Non-pigmented ciliary epithelial cell (primary cell): ENCODE results near the gene VAT1.

Source experiments
- DNase-seq: peaks from one replicate; pipeline ENCODE4 v3.0.0-alpha.2; 2010; ENCODE audit warnings: low read depth

VAT1 gene

GRCh38 chr17:43027091-43028032, 5.2 kb upstream of the VAT1 start:
- no peak for DNase-seq

- no peak for DNase-seq
Observed at GRCh38 chr17:43026595-43026994, 4.4 kb upstream of the VAT1 start.

DNA sequence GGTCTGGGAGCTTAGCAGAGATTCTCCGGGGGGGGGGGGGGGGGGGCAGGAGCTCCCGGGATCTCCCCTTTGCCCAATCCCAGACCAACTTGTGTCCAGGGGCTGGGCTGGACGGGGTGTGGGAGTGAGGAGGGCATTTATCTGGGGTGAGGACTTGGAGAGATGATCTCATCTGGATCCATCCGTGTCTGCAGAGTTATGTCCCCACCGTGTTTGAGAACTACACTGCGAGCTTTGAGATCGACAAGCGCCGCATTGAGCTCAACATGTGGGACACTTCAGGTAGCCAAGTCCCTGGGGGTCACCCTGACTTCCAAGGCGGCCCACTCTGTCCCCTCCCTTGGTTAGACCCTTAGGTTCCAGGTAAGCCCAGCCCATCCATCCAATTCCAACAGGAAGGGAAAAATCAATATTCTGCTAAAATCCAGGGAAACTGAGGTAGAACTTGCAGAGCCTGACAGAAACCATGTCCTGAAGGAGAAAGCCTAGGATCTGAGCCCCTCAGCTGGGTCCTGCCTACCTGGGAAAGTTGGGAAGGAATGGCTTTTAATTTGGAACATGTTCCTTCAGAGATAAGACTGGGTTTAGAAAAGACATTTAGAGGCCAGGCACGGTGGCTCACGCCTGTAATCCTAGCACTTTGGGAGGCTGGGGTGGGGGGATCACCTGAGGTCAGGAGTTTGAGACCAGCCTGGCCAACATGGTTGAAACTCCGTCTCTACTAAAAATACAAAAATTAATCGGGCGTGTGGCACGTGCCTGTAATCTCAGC, 3.8 kb upstream of the VAT1 start:
- no peak for DNase-seq

- no peak for DNase-seq
Observed at GRCh38 chr17:43025290-43025657, 3.1 kb upstream of the VAT1 start.

- DNase-seq = peak; percentile 88
Observed at GRCh38 chr17:43024407-43025289, 2.5 kb upstream of the VAT1 start, which contains the start of gene RND2. Gene RND2, plus strand, starts transcription at chr17:43025231. Its CDS starts 117 bp downstream, at chr17:43025348.

DNA sequence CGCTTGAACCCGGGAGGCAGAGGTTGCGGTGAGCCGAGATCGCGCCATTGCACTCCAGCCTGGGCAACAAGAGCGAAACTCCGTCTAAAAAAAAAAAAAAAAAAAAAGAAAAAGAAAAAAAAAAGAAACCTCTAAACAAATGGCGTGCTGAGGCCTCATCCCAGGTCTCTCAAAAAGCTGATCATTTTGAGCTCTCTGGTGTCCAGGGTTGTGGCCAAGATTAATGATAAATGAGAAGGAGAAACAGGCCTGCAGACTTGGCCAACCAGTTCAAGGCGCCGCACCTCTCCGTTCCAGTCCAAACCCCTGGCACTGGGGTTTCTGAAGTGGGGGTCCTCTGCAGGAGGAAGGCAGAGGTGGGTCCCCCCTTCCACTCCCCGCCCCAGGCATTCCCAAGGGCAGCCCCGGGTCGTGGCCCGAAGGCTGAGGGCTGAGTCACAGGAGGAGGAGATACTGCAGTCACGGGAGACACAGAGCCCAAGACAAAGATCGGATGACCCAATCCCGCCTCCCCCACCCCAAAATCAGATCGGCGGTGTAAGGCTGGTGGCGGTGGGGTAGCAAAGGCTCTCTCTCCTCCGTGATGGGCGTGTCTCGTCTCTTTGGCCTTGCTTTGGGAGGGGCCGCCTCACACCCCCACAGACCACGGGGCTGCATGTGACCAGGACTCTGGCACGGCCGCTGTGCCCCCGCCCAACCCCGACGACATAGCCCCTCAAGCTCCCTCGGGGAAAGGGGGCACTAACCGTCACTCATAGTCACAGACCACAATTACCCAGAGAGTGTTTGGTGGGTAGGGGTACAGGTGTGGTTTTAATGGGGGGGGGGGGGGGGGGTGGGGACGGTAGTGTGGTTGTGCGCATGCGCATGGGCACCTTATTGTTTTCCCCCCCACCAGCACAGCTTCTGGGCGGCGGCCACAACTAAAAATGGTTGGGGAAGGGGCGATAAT, 1.1 kb downstream of the VAT1 start:
- DNase-seq = no peak

DNA sequence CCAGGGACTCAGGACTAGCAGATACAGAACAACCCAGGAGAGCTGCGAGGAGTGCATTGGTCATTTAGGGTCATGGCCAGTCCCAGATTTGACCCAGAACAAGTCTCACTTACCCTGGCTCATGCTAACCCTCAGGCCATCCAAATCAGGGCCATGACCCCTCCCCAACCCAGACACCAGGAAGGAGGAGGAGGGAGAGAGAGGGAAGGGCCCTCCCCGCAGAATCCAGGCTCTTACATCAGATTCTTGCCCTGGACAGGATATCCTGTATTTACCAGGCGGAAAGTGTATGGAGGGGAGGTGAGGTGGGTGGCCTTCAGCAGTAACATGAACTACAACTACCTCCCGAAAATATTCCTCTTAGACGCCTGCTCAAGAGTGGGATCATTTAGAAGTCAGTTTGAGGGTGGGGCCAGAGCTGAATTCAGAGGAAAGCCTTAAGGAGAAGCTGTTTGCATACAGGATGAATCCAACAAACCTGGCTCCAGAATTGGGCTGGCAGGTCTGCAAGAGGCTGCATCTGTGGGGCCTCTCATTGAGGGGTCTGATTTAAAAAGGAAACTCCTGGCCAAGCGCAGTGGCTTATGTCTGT, 2.1 kb downstream of the VAT1 start:
- DNase-seq = no peak

DNA sequence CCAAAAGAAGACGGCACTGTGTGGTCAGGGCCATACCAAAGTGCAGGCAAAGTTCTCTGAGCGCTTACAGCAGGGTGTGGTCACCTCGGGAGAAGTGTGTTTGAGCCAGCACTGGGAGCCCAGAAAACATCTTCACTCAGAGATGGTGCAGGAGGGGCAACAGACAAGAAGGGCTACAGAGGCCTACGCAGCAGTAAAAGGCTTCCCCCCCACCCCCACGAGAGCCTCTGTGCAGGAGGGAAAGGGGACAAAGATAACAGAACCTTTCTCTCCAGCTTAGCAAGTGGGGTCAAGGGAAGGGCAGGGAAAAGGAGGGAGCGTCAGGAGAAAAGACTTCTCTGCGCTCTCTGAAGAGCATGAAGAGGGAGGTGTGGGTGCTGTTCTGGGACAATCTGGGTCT, 2.8 kb downstream of the VAT1 start:
- DNase-seq = no peak

DNA sequence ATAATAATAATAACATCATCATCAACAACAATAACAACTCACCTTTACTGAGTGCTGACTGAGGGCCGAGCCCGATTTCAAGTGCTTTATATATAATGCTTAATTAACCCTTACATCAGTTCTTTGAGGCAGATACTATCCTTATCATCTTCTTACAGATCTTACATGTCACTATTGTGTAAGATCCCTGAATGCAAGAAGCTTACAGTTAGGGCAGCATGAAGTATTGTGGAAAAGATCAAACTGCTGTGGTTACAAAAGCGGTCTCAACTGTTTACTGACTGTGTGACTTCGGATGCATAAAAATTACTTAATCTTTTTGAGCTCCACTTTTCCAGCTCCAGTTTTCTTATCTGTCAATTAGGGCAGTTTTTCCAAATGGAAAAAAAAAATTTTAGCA, 3.3 kb downstream of the VAT1 start:
- no peak for DNase-seq

- DNase-seq = no peak
Observed at GRCh38 chr17:43018008-43018853, 4.0 kb downstream of the VAT1 start.

DNA sequence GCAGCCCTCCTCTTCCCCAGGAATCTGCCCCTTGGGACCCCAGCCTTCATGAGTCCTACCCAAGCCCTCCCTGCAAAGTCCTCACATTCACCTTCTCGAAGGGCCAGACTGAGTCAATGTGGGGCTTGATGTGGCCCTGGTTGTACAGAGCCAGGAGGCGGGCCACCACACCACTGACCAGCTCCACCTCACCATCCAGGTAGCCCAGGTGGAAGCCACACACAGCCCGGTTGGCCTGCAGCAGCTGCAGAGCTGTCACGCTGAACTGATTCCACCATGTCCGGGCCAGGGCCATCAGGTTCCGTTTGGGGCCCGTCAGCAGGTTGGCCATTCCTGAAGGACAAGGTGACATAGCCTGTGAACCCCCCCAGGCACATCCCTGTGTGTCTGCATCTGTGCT, 6.0 kb downstream of the VAT1 start:
- DNase-seq = no peak

DNA sequence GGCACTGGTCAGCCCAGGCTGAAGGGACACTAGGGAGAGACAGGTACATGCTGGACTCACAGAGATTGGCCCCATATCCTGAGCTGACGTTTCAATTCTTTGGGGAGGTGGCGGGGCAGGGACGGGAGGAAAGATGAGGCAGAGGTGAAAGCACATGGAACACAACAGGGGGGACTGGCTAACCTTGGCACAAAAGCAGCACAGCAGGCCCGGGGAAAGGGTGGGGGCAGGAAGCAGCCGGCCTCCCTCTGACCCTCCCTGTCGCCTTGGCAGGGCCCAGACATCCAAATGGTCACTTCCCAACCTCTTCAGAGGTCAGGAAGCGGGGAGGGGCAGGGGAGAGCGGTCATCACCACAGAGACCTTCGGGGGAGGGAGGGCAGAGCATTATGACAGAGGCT, 6.6 kb downstream of the VAT1 start:
- DNase-seq = no peak

GRCh38 chr17:43014649-43015542, 7.3 kb downstream of the VAT1 start:
- DNase-seq = no peak

DNA sequence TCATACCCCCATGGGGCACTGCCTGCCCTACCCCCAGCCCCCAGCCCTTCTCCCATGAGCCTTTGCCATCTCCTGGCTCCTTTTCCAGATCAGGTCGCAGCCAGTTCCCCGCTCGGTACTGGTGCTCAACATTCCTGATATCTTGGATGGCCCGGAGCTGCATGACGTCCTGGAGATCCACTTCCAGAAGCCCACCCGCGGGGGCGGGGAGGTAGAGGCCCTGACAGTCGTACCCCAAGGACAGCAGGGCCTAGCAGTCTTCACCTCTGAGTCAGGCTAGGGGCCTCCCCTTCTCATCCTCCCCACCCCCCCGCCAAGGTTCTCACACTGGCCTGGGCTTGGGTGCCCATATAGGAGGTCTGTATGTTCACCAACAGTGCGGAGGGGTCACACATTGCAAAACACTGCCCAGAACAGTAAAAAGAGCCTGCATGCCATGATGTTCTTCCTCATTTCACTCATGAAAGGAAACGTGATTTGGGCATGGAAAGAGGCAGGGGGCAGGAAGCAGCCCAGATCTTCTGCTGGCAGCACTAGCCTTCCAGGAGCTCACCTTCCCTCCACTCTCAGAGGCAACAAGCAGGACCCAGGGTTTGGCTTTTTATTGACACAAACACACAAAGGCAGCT, 8.1 kb downstream of the VAT1 start:
- DNase-seq = no peak

DNA sequence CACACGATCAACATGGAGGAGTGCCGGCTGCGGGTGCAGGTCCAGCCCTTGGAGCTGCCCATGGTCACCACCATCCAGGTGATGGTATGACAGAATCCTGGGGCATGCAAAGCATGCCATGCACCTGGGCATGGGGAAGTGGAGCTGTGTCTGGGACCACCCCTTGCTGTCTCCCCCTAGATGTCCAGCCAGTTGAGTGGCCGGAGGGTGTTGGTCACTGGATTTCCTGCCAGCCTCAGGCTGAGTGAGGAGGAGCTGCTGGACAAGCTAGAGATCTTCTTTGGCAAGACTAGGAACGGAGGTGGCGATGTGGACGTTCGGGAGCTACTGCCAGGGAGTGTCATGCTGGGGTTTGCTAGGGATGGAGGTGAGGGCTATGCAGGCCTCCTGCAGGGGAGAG, 8.9 kb downstream of the VAT1 start:
- no peak for DNase-seq

- no peak for DNase-seq
Observed at GRCh38 chr17:43011728-43012472, 10.3 kb downstream of the VAT1 start.

DNA sequence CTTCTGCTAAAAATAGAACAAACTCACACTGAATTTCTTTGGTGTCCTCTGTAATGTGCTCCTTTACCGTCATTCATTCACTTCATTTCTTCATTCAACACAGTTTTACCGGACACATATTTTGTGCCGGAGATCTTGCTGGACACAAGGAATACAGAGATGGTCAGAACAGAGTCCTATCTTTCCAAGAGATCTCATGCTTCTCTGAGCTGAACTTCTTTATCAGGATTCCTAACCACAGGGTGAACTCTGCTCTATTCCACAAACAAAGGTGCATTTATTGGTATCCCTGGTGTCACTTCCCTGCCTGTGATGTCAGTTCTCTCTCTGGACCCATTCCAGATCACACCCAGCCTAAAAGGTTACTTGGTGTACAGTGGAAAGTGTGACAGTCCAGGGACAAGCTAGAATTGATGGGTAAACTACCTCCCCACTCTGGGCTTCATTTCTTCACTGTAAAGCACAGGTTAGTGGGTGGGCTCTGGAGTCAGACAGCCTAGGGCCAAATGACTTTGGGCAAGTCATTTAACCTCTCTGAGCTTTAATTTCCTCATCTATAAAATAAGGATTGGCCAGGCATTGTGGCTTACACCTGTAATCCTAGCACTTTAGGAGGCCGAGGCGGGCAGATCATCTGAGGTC, 11.4 kb downstream of the VAT1 start:
- no peak for DNase-seq
